Measurements from ENCODE around the gene ANKH. TPM values are rescaled to one million over a fixed set of nuclear protein-coding genes. Genes with fewer than 3 reads are reported as not detected.

The ANKH gene
- polyA plus RNA-seq, 3 donors, result 2.4 to 6.3 (median 3.1) TPM

- H3K27me3 ChIP-seq (ENCODE audit: control insufficient read depth in 2 of 2, insufficient read depth in 2 of 2, low read length in 2 of 2), result no peaks in the 10 kb centered on the region
- Mint-ChIP-seq H3K36me3 (no peaks in the 10 kb centered on the region), H3K27me3 (ENCODE audit: low read depth in 3 of 3) (peaks cover 4 to 11% (median 4%) of the 10 kb centered on the region in 3 donors), H3K9me3 (peaks cover 0 to 6% (median 0%) of the 10 kb centered on the region in 7 donors), H3K4me3 (no peak overlapping the region), H3K4me1 (no peaks in the 10 kb centered on the region), H3K27ac (no peak overlapping the region)
- no peaks in the 10 kb centered on the region for H3K36me3 ChIP-seq (replicated peaks in 1 of 2; ENCODE audit: control insufficient read depth in 1 of 2, insufficient read depth in 2 of 2, low read length in 2 of 2)
- DNase-seq, result no peak
- no peak overlapping the region for H2AFZ ChIP-seq (ENCODE audit: insufficient read depth, low read depth, low read length, poor library complexity, severe bottlenecking)
- H3K4me1 ChIP-seq (ENCODE audit: control insufficient read depth in 1 of 2, insufficient read depth in 2 of 2, low read length in 2 of 2), result peaks cover 0 to 4% of the 10 kb centered on the region in 2 donors
- no peaks in the 10 kb centered on the region for H4K20me1 ChIP-seq (ENCODE audit: insufficient read depth, low read length)
- no peak overlapping the region for H3K4me3 ChIP-seq (replicated peaks in 1 of 3; ENCODE audit: low read depth in 2 of 3, low read length in 3 of 3)
- no peak overlapping the region for H3K9ac ChIP-seq (ENCODE audit: insufficient read depth, low read length, poor library complexity, severe bottlenecking)
- no peak overlapping the region for H3K27ac ChIP-seq (ENCODE audit: low read depth in 1 of 2, low read length in 2 of 2)
- WGBS (ENCODE audit: insufficient coverage), result 100% methylated on average over 2 of the region's 2 CpGs
- no peaks in the 10 kb centered on the region for H3K79me2 ChIP-seq (ENCODE audit: insufficient read depth, low read length)
- intact Hi-C loops (cut with micrococcal nuclease), result no loop called here
- no peak overlapping the region for H3K4me2 ChIP-seq (replicated peaks; ENCODE audit: extremely low read depth, low read length, poor library complexity, severe bottlenecking)
- TF ChIP-seq CTCF (IDR thresholded peaks at IDR 0.05), result no peak
- H3K9me3 ChIP-seq (replicated peaks in 1 of 2; ENCODE audit: control insufficient read depth in 1 of 2, insufficient read depth in 1 of 2, low read length in 2 of 2), result no peaks in the 10 kb centered on the region
These were observed 46.1 kb upstream of the ANKH start for GRCh38 chr5:14917719-14918118.

GRCh38 chr5:14915291-14915952, 43.8 kb upstream of the ANKH start:
- no peak overlapping the region for H3K4me3 Mint-ChIP-seq
- no peaks in the 10 kb centered on the region for H3K9me3 ChIP-seq (replicated peaks in 1 of 2; ENCODE audit: control insufficient read depth in 1 of 2, insufficient read depth in 1 of 2, low read length in 2 of 2)
- H3K9me3 Mint-ChIP-seq, result peaks cover 0 to 6% (median 0%) of the 10 kb centered on the region in 7 donors
- no peak overlapping the region for H3K4me2 ChIP-seq (replicated peaks; ENCODE audit: extremely low read depth, low read length, poor library complexity, severe bottlenecking)
- H3K4me1 ChIP-seq (ENCODE audit: control insufficient read depth in 1 of 2, insufficient read depth in 2 of 2, low read length in 2 of 2), result no peaks in the 10 kb centered on the region
- no peaks in the 10 kb centered on the region for H3K27me3 ChIP-seq (ENCODE audit: control insufficient read depth in 2 of 2, insufficient read depth in 2 of 2, low read length in 2 of 2)
- H3K36me3 Mint-ChIP-seq, result no peaks in the 10 kb centered on the region
- no peak overlapping the region for H2AFZ ChIP-seq (ENCODE audit: insufficient read depth, low read depth, low read length, poor library complexity, severe bottlenecking)
- no peaks in the 10 kb centered on the region for H4K20me1 ChIP-seq (ENCODE audit: insufficient read depth, low read length)
- no peaks in the 10 kb centered on the region for H3K36me3 ChIP-seq (replicated peaks in 1 of 2; ENCODE audit: control insufficient read depth in 1 of 2, insufficient read depth in 2 of 2, low read length in 2 of 2)
- intact Hi-C loops (cut with micrococcal nuclease), result no loop called here
- no peak overlapping the region for H3K27ac ChIP-seq (ENCODE audit: low read depth in 1 of 2, low read length in 2 of 2)
- no peaks in the 10 kb centered on the region for H3K79me2 ChIP-seq (ENCODE audit: insufficient read depth, low read length)
- WGBS (ENCODE audit: insufficient coverage), result 98% methylated on average over 8 of the region's 10 CpGs
- no peak overlapping the region for H3K9ac ChIP-seq (ENCODE audit: insufficient read depth, low read length, poor library complexity, severe bottlenecking)
- H3K4me3 ChIP-seq (replicated peaks in 1 of 3; ENCODE audit: low read depth in 2 of 3, low read length in 3 of 3), result no peak overlapping the region
- H3K27me3 Mint-ChIP-seq (ENCODE audit: low read depth in 3 of 3), result peaks cover 0 to 8% (median 3%) of the 10 kb centered on the region in 3 donors
- no peak for DNase-seq
- no peaks in the 10 kb centered on the region for H3K4me1 Mint-ChIP-seq
- TF ChIP-seq CTCF (IDR thresholded peaks at IDR 0.05), result no peak
- no peak overlapping the region for H3K27ac Mint-ChIP-seq
